KMS-11 (cell line): ENCODE measurements around the gene PTPN22.

Experiments
- H2AFZ ChIP-seq: fragments of 200-600 bp; sonication (generic); 2 replicates; pipeline ENCODE4 v1.6.1; 2016; ENCODE audit warnings: antibody characterized with exemption, mixed run types, low read depth
- H3K27ac ChIP-seq: fragments of 200-600 bp; sonication (generic); 2 replicates; pipeline ENCODE4 v1.6.1; 2016; ENCODE audit warnings: mild to moderate bottlenecking, mixed run types
- H3K27me3 ChIP-seq: fragments of 200-600 bp; sonication (generic); 2 replicates; pipeline ENCODE4 v1.6.1; 2017; ENCODE audit warnings: mild to moderate bottlenecking, low read depth, mixed run types, moderate library complexity; ENCODE audit not compliant: insufficient read depth
- H3K36me3 ChIP-seq: fragments of 200-600 bp; sonication (generic); 2 replicates; pipeline ENCODE4 v1.6.1; 2017; ENCODE audit warnings: mild to moderate bottlenecking, mixed run types; ENCODE audit not compliant: insufficient read depth
- H3K4me1 ChIP-seq: fragments of 200-600 bp; sonication (generic); 2 replicates; pipeline ENCODE4 v1.6.1; 2016; ENCODE audit warnings: mild to moderate bottlenecking, low read depth, mixed run types; ENCODE audit not compliant: poor library complexity, severe bottlenecking
- H3K4me2 ChIP-seq: fragments of 200-600 bp; sonication (generic); 2 replicates; pipeline ENCODE4 v1.7.0; 2016; ENCODE audit warnings: mild to moderate bottlenecking, mixed run types
- H3K4me3 ChIP-seq: fragments of 200-600 bp; sonication (generic); IDR thresholded peaks from 2 replicates; pipeline ENCODE4 v1.6.1; 2017; ENCODE audit warnings: low read depth, low read length, mixed read lengths; ENCODE audit not compliant: insufficient read depth
- H3K79me2 ChIP-seq: fragments of 200-600 bp; sonication (generic); 2 replicates; pipeline ENCODE4 v1.6.1; 2016; ENCODE audit warnings: low read depth, mixed run types; ENCODE audit not compliant: insufficient read depth
- H3K9ac ChIP-seq: fragments of 200-600 bp; sonication (generic); 2 replicates; pipeline ENCODE4 v1.6.1; 2016; ENCODE audit warnings: mild to moderate bottlenecking, mixed run types
- H4K20me1 ChIP-seq: fragments of 200-600 bp; sonication (generic); 2 replicates; pipeline ENCODE4 v1.6.1; 2016; ENCODE audit warnings: mild to moderate bottlenecking, mixed run types; ENCODE audit not compliant: insufficient read depth
- CTCF ChIP-seq: fragments of 200-600 bp; sonication (generic); conservative IDR thresholded peaks from 2 replicates; pipeline ENCODE4 v1.6.1; 2017; ENCODE audit warnings: low read depth, mild to moderate bottlenecking, antibody characterized with exemption, low read length, moderate library complexity, mixed read lengths

PTPN22 gene

DNA sequence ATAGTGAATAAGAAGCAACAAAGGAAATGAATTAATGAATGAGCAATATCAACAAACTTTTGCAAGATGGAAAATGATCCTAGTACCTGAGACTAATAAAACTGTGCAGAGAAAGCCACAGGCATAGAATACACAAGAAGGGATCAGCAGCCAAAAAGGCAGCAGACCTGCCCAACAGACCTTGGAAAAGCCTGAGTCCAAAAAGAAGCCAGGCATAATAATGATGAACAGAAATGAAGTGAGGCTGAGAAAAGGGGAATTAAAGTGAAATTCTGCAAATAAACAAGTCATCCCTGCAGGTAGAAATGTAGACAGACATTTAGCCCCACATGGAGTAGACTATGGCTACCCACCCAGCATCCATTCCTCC, 101.9 kb downstream of the PTPN22 start:
- Histone ChIP-seq H3K79me2 (no peaks in the 10 kb centered on the region; the same call in 1 of the 2 replicates), H3K36me3 (no peaks in the 10 kb centered on the region), H4K20me1 (no peaks in the 10 kb centered on the region), H3K27ac (no peak overlapping the region), H3K27me3 (no peaks in the 10 kb centered on the region), H3K4me1 (peaks cover 59% of the 10 kb centered on the region), H3K4me2 (peak overlapping the region; percentile 29; the same call in 1 of the 2 replicates), H2AFZ (no peak overlapping the region), H3K4me3 (no peak overlapping the region), H3K9ac (no peak overlapping the region)
- no peak for TF ChIP-seq CTCF

GRCh38 chr1:113768916-113769600, 102.5 kb downstream of the PTPN22 start:
- Histone ChIP-seq H3K9ac (no peak overlapping the region), H2AFZ (no peak overlapping the region), H3K36me3 (no peaks in the 10 kb centered on the region), H3K4me1 (peaks cover 64% of the 10 kb centered on the region), H3K4me3 (no peak overlapping the region), H3K79me2 (no peaks in the 10 kb centered on the region; the same call in 1 of the 2 replicates), H3K4me2 (peak overlapping the region; percentile 29; the same call in 1 of the 2 replicates), H3K27ac (no peak overlapping the region), H4K20me1 (no peaks in the 10 kb centered on the region), H3K27me3 (no peaks in the 10 kb centered on the region)
- TF ChIP-seq CTCF = no peak

GRCh38 chr1:113765306-113766230, 105.9 kb downstream of the PTPN22 start:
- H3K4me1 ChIP-seq = peaks cover 73% of the 10 kb centered on the region
- no peak overlapping the region for H3K4me3 ChIP-seq
- H3K36me3 ChIP-seq = no peaks in the 10 kb centered on the region
- no peak overlapping the region for H2AFZ ChIP-seq
- no peaks in the 10 kb centered on the region for H4K20me1 ChIP-seq
- no peaks in the 10 kb centered on the region; the same call in 1 of the 2 replicates for H3K79me2 ChIP-seq
- no peak for TF ChIP-seq CTCF
- H3K4me2 ChIP-seq = peak overlapping the region; percentile 81
- no peaks in the 10 kb centered on the region for H3K27me3 ChIP-seq
- peak overlapping the region; percentile 76 for H3K27ac ChIP-seq
- peak overlapping the region; percentile 23; the same call in 1 of the 2 replicates for H3K9ac ChIP-seq
